HFFc6 (cell line): ENCODE data around the gene RNF144A. TPM values are rescaled to one million over a fixed set of nuclear protein-coding genes. Genes with fewer than 3 reads are reported as not detected.

Experiments
- DNase-seq: peaks from one replicate; pipeline ENCODE4 v3.0.0-alpha.2; 2018
- H3K27ac Mint-ChIP-seq: 2 replicates; pipeline ENCODE4 v1.8.0; 2020; ENCODE audit warnings: mild to moderate bottlenecking, mixed read lengths
- H3K27me3 Mint-ChIP-seq: 2 replicates; pipeline ENCODE4 v1.8.0; 2021; ENCODE audit warnings: mild to moderate bottlenecking, moderate library complexity, mixed read lengths; ENCODE audit not compliant: insufficient read depth
- H3K36me3 Mint-ChIP-seq: 2 replicates; pipeline ENCODE4 v1.8.0; 2021; ENCODE audit warnings: low read depth, mixed read lengths
- H3K4me1 Mint-ChIP-seq: 2 replicates; pipeline ENCODE4 v1.8.0; 2020; ENCODE audit warnings: low read depth, mixed read lengths
- H3K4me3 Mint-ChIP-seq: 2 replicates; pipeline ENCODE4 v1.8.0; 2020; ENCODE audit warnings: mild to moderate bottlenecking, moderate library complexity, mixed read lengths
- H3K9me3 Mint-ChIP-seq: 2 replicates; pipeline ENCODE4 v1.8.0; 2020; ENCODE audit warnings: mild to moderate bottlenecking, mixed read lengths
- CTCF ChIP-seq: fragments of 200-600 bp; sonication (generic); IDR thresholded peaks from 2 replicates; pipeline ENCODE4 v1.5.0; 2021; ENCODE audit warnings: antibody characterized with exemption, mild to moderate bottlenecking
- total RNA-seq, 6 experiments: library from RNA; stranded (reverse); fragmentation: NEBNext Ultra II Directional; extraction: Animal tissue kit (Norgen Biotek cat#: 25700); gene quantifications; 2 replicates in 1 of 6; 3 replicates in 5 of 6; pipeline ENCODE4 v1.2.3, GENCODE V29; 2021

Gene RNF144A
- total RNA-seq, 6 experiments from 2014 or later, result not detected

- Mint-ChIP-seq H3K27ac (no peak overlapping the region), H3K9me3 (peaks cover 53% of the 10 kb centered on the region), H3K4me1 (no peaks in the 10 kb centered on the region), H3K36me3 (peaks cover 10% of the 10 kb centered on the region; the same call in 1 of the 2 replicates), H3K4me3 (no peak overlapping the region), H3K27me3 (peaks cover 5% of the 10 kb centered on the region; the same call in 1 of the 2 replicates)
- DNase-seq, result no peak
- no peak for TF ChIP-seq CTCF
These were observed 3.5 kb downstream of the RNF144A start for GRCh38 chr2:6920743-6921064.

- Mint-ChIP-seq H3K4me3 (no peak overlapping the region), H3K9me3 (peaks cover 54% of the 10 kb centered on the region), H3K4me1 (no peaks in the 10 kb centered on the region), H3K27ac (no peak overlapping the region), H3K36me3 (peaks cover 10% of the 10 kb centered on the region; the same call in 1 of the 2 replicates), H3K27me3 (peaks cover 2% of the 10 kb centered on the region; the same call in 1 of the 2 replicates)
- no peak for TF ChIP-seq CTCF
- DNase-seq, result no peak
These were observed 4.2 kb downstream of the RNF144A start for GRCh38 chr2:6921321-6921922.

GRCh38 chr2:6922201-6922656 is 5.0 kb downstream of the RNF144A start:
- Mint-ChIP-seq H3K9me3 (peaks cover 55% of the 10 kb centered on the region), H3K27me3 (peaks cover 2% of the 10 kb centered on the region; the same call in 1 of the 2 replicates), H3K4me1 (no peaks in the 10 kb centered on the region), H3K4me3 (no peak overlapping the region), H3K27ac (no peak overlapping the region), H3K36me3 (peaks cover 10% of the 10 kb centered on the region; the same call in 1 of the 2 replicates)
- no peak for DNase-seq
- TF ChIP-seq CTCF, result no peak

- no peak overlapping the region for H3K27ac Mint-ChIP-seq
- H3K36me3 Mint-ChIP-seq, result peaks cover 10% of the 10 kb centered on the region; the same call in 1 of the 2 replicates
- TF ChIP-seq CTCF, result no peak
These were observed 6.1 kb downstream of the RNF144A start for GRCh38 chr2:6923319-6923718.

GRCh38 chr2:6924101-6924923 is 7.1 kb downstream of the RNF144A start:
- Mint-ChIP-seq H3K27me3 (peaks cover 2% of the 10 kb centered on the region; the same call in 1 of the 2 replicates), H3K27ac (no peak overlapping the region), H3K36me3 (peaks cover 10% of the 10 kb centered on the region; the same call in 1 of the 2 replicates), H3K9me3 (peaks cover 63% of the 10 kb centered on the region), H3K4me1 (no peaks in the 10 kb centered on the region), H3K4me3 (no peak overlapping the region)
- TF ChIP-seq CTCF, result no peak
- DNase-seq, result no peak

More at GRCh38 chr2:6923319-6923718, 6.1 kb downstream of the RNF144A start:
- no peak overlapping the region for H3K4me3 Mint-ChIP-seq
- H3K4me1 Mint-ChIP-seq, result no peaks in the 10 kb centered on the region
- DNase-seq, result no peak
- H3K27me3 Mint-ChIP-seq, result peaks cover 2% of the 10 kb centered on the region; the same call in 1 of the 2 replicates
- H3K9me3 Mint-ChIP-seq, result peaks cover 60% of the 10 kb centered on the region
